ENCODE data around the gene UNC79.

Gene UNC79

GRCh38 chr14:93719256-93719655, 288.5 kb downstream of the UNC79 start:
- DNase-seq (ENCODE audit: extremely low spot score, insufficient read length, low read depth) (no peak), FAIRE-seq (no peak)

- FAIRE-seq (no peak), DNase-seq (ENCODE audit: extremely low spot score, insufficient read length, low read depth) (no peak)
Measured at GRCh38 chr14:93720076-93720815, 289.5 kb downstream of the UNC79 start.

- DNase-seq (ENCODE audit: extremely low spot score, insufficient read length, low read depth): no peak
- FAIRE-seq: no peak
Measured at GRCh38 chr14:93720981-93721483, 290.3 kb downstream of the UNC79 start.

GRCh38 chr14:93723001-93723400, 292.3 kb downstream of the UNC79 start:
- DNase-seq (ENCODE audit: extremely low spot score, insufficient read length, low read depth) (no peak), FAIRE-seq (no peak)

GRCh38 chr14:93725002-93725582, 294.4 kb downstream of the UNC79 start:
- DNase-seq (ENCODE audit: extremely low spot score, insufficient read length, low read depth) (no peak), FAIRE-seq (no peak)

- DNase-seq (ENCODE audit: extremely low spot score, insufficient read length, low read depth): no peak
- FAIRE-seq: no peak
Measured at GRCh38 chr14:93725993-93726392, 295.3 kb downstream of the UNC79 start.

GRCh38 chr14:93727039-93727740, 296.5 kb downstream of the UNC79 start:
- FAIRE-seq (no peak), DNase-seq (ENCODE audit: extremely low spot score, insufficient read length, low read depth) (no peak)

GRCh38 chr14:93727917-93728650, 297.3 kb downstream of the UNC79 start:
- DNase-seq (ENCODE audit: extremely low spot score, insufficient read length, low read depth): no peak
- FAIRE-seq: no peak

- DNase-seq (ENCODE audit: extremely low spot score, insufficient read length, low read depth) (no peak), FAIRE-seq (no peak)
Measured at GRCh38 chr14:93728651-93729016, 297.9 kb downstream of the UNC79 start.

- DNase-seq (ENCODE audit: extremely low spot score, insufficient read length, low read depth): no peak
- no peak for FAIRE-seq
Measured at GRCh38 chr14:93729993-93730392, 299.3 kb downstream of the UNC79 start.

- no peak for FAIRE-seq
Measured at GRCh38 chr14:93731753-93732152, 301.0 kb downstream of the UNC79 start.

GRCh38 chr14:93732524-93732923, 301.8 kb downstream of the UNC79 start:
- DNase-seq (ENCODE audit: extremely low spot score, insufficient read length, low read depth) (no peak), FAIRE-seq (no peak)

More at GRCh38 chr14:93731753-93732152, 301.0 kb downstream of the UNC79 start:
- DNase-seq (ENCODE audit: extremely low spot score, insufficient read length, low read depth): no peak

GRCh38 chr14:93733231-93733630, 302.5 kb downstream of the UNC79 start:
- FAIRE-seq: no peak
- DNase-seq (ENCODE audit: extremely low spot score, insufficient read length, low read depth): no peak

- FAIRE-seq: no peak
- no peak for DNase-seq (ENCODE audit: extremely low spot score, insufficient read length, low read depth)
Measured at GRCh38 chr14:93733631-93734030, 302.9 kb downstream of the UNC79 start.

GRCh38 chr14:93734086-93734822, 303.5 kb downstream of the UNC79 start:
- DNase-seq (ENCODE audit: extremely low spot score, insufficient read length, low read depth) (no peak), FAIRE-seq (no peak)

GRCh38 chr14:93735206-93735605, 304.5 kb downstream of the UNC79 start:
- no peak for DNase-seq (ENCODE audit: extremely low spot score, insufficient read length, low read depth)
- FAIRE-seq: no peak

- no peak for FAIRE-seq
- DNase-seq (ENCODE audit: extremely low spot score, insufficient read length, low read depth): peak; percentile 8
Measured at GRCh38 chr14:93736378-93737014, 305.8 kb downstream of the UNC79 start.

GRCh38 chr14:93737634-93738033, 306.9 kb downstream of the UNC79 start:
- FAIRE-seq (no peak), DNase-seq (ENCODE audit: extremely low spot score, insufficient read length, low read depth) (no peak)

GRCh38 chr14:93741556-93742230, 311.0 kb downstream of the UNC79 start:
- no peak for DNase-seq (ENCODE audit: extremely low spot score, insufficient read length, low read depth)
- no peak for FAIRE-seq

Data from GM18507 (cell line).